ENCODE measurements around the gene C11orf91.
"Not testable (repeated sequence)": the region's sequence is repeated elsewhere in the genome, so short reads cannot be mapped to it uniquely, and the experiment has no call there.

The C11orf91 gene, protein sequence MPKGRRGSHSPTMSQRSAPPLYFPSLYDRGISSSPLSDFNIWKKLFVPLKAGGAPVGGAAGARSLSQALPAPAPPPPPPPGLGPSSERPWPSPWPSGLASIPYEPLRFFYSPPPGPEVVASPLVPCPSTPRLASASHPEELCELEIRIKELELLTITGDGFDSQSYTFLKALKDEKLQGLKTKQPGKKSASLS

GRCh38 chr11:33700502-33701271 is at the start of gene C11orf91:
Gene C11orf91 (minus strand): TSS chr11:33700826. CDS start chr11:33700740, 86 bp downstream.
- peak; percentile 84 for DNase-seq

DNA sequence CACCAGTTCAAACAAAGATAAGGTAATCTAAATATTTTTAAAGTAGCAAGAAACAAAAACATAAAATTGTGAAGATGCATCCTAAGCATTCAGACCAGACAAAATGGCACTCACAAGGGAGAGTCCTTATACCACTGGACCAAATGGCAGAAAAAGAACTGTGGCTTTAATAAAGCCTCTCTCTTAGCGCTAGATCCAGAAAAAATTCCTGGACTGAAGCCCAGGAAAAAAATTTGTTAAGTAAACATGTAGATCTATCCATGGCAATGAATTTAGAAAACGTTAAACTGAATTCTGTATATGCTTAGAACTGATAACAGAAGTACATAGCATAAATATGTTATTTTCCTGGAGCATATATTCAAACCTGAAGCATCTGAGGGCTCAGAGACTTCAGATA is 47.4 kb upstream of the C11orf91 start:
- DNase-seq: no peak

- no peak for DNase-seq
Measured at GRCh38 chr11:33743291-33743690, 42.7 kb upstream of the C11orf91 start.

DNA sequence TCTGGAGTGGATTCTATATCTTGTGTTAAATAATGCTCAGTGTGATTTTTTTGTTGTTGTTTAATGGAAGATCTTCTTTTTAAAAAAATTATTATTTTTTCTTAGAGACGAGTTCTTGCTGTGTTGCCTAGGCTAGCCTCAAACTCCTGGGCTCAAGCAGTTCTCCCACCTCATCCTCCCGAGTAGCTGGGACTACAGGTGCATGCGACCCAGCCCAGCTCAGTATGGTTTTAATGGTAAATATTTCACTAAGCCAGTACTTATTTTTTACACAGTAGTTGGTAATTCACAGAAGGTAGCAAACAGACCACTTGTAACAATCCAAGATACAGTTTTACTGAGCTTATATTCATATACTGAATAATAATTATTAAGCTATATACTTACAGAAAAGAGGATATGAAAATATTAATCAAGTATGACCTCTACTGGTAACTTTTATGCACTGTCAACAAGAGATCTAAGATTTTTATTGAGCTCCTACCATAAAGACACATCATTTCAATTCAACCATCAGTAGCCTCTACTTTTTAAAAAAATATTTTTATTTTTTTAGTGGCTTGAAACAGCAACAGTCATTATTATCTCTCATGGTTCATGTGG is 41.7 kb upstream of the C11orf91 start:
- DNase-seq: no peak

DNA sequence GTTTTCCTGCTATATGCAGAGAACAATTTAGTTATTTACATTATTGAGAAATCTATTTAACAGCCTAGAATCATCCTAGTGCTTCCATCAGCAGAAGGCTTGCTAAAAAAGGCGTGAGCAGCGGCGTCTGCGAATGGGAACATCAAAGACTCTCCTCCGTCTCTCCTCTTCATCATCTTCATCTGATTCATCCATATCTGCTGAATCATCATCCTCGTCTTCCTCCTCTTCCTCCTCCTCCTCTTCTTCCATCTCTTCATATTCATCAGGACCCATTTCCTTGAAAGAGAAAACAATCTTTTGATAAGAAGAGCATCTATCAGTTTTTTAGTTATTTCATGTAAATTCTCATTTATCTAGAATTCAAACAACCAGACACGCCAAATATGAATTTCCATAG is 41.2 kb upstream of the C11orf91 start:
- DNase-seq: no peak

GRCh38 chr11:33737362-33737821 is 36.8 kb upstream of the C11orf91 start:
- DNase-seq: no peak

DNA sequence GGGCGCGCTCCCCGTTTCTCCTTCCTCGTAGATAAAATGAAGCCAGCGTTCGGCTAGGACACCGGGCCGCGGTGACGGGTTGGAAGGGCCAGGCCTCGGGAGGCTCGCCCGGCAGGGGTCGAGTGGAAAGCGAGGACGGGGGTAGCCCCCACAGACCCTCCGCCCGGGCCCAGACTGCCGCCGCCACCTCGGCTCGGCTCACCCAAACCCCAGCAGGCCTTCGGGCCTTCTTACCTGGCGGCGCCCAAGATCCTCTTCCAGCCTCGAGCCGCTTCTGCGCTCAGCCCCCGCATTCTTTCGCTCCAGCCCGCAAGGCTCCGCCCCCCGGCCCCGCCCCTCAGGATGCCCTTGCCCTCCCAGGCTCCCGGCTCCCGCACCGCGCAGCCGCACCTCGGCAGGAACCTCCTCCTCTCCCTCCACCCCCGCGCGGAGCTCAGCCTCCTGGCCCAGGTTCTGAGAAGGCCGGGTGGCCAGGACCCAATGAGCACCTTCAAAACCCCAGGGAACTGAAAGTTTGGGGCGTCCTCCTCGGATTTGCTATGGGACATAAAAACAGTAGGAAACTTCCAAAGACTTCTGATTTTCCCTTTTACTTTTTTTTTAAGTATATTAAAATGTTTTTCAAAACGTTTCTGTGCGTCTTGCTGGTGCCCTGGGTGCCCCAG is 35.7 kb upstream of the C11orf91 start, which contains the start of gene CD59:
Gene CD59, minus strand, starts transcription at position 276 of the 665 bp plus-strand sequence. CDS start 13,978 bp downstream, outside the sequence.
- peak; percentile 90 for DNase-seq

- DNase-seq: peak; percentile 22
Measured at GRCh38 chr11:33735271-33736147, 34.9 kb upstream of the C11orf91 start.

DNA sequence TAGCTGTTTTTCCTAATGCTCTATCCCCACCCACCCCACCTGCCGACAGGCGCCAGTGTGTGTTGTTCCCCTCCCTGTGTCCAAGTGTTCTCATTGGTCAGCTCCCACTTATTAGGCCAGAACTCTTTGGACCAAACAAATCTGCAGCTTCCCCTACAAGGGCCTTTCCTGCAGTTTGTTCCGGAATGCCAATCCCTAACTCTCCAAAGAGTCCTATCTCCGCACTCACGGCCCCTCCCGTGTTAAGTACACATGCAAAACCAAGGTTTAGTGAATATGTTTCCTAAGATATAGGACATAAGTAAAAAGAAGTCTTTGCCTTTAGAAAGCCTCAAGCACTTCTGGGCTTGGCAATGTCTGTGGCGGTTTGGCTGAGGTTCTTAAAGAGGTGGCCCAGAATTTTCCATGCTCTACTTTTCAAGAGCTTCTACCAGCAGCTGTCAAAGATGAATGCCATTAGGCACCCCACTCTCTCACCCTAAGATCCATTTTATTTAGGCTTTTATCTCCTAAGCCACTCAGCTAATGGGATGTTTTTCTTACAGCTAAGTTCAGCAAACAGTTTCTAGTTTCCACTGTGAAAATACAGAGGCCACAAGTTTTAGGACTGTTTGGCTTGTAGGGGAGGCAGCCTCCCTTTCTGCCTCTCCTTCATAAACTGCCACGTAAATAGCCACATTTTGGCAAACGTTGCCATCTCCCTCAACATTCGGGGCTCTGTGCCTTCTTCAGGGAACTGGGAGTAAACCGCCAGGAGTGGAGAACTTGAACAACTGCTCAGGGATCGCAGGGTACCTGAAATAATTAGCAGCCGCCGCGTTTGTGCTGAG is 34.0 kb upstream of the C11orf91 start:
- no peak for DNase-seq

GRCh38 chr11:33733980-33734379 is 33.4 kb upstream of the C11orf91 start:
- DNase-seq: no peak

DNA sequence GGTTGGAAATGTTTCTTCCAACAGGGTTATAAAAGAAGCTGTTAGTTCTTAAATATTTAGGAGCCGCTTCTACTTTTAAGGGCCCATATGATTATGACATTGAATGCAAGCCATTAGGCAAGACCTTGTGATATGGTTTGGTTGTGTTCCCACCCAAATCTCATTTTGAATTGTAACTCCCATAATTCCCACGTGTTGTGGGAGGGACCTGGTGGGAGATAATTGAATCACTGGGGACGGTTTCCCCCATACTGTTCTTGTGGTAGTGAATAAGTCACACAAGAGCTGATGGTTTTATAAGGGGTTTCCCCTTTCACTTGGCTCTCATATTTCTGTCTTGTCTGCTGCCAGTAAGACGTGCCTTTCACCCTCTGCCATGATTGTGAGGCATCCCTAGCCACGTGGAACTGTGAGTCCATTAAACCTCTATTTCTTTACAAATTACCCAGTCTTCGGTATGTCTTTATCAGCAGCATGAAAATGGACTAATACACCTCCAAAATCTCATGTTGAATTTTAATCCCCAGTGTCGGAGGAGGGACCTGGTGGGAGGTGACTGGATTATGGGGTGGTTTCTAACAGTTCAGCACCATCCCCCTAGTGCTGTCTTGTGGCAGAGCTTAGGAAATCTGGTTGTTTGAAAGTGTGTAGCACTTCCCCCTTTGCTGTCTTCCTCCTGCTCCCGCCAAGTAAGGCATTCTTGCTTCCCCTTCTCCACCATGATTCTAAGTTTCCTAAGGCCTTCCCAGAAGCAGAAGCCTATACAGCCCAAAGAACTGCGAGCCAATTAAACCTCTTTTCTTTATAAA is 31.3 kb upstream of the C11orf91 start:
- DNase-seq: no peak

- no peak for DNase-seq
Measured at GRCh38 chr11:33730716-33731115, 30.1 kb upstream of the C11orf91 start.

- DNase-seq: not testable (repeated sequence)
Measured at GRCh38 chr11:33729072-33729664, 28.5 kb upstream of the C11orf91 start.

DNA sequence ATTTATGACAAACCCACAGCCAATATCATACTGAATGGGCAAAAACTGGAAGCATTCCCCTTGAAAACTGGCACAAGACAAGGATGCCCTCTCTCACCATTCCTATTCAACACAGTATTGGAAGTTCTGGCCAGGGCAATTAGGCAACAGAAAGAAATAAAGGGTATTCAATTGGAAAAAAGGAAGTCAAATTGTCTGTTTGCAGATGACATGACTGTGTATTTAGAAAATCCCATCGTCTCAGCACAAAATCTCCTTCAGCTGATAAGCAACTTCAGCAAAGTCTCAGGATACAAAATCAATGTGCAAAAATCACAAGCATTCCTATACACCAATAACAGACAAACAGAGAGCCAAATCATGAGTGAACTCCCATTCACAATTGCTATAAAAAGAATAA is 26.9 kb upstream of the C11orf91 start:
- not testable (repeated sequence) for DNase-seq

GRCh38 chr11:33725496-33725895 is 24.9 kb upstream of the C11orf91 start:
- no peak for DNase-seq

DNA sequence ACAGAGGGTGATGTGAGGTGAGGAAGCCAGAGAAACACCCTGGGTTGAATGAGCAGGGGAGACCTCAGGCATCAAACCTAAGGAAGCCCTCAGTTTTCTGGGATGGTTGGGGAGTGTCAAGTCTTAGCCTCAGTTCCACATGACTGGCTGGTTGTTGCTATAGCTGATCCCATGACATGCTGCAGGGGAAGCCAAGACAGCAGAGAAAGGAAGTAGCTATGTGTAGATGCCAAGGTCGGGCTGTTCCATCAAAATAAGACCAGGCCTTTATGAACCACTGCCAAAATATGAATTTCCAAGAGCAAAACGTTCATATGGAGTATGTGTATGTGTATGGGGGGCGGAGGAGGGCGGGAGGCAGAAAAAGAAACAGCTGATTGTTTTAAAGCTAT is 24.0 kb upstream of the C11orf91 start:
- DNase-seq: no peak

GRCh38 chr11:33723238-33723881 is 22.7 kb upstream of the C11orf91 start:
- peak; percentile 83 for DNase-seq

- DNase-seq: no peak
Measured at GRCh38 chr11:33722590-33723234, 22.1 kb upstream of the C11orf91 start.

DNA sequence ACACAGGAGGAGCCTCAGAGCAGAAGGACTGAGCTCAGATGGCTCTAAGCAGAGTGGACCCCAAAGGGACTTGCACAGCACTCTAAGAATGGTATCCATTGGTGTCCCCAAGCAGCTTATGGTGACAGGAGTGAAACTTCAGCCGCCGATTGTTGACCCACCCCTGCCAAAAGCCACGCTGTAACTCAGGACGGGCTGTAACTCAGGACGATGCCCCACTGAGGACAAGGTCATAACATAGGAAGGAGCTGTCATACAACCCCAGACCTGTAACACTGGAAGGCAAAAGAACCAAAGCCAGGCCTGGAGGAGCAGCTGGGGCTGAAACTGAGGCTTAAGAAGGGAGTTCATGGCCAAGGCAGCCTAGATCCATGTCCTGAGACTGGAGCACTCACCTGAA is 21.4 kb upstream of the C11orf91 start:
- DNase-seq: no peak
